ENCODE data around the gene SKP1. TPM values are rescaled to one million over a fixed set of nuclear protein-coding genes. Genes with fewer than 3 reads are reported as not detected.

The SKP1 gene
- total RNA-seq, 2 donors from 2014 or later: 206 to 236 TPM

GRCh38 chr5:134143944-134144941 is 32.5 kb downstream of the SKP1 start:
- no peaks in the 10 kb centered on the region for H3K9me3 ChIP-seq
- DNase-seq (ENCODE audit: low spot score) (no peak), ATAC-seq (ENCODE audit: insufficient number of reproducible peaks, low FRiP score, low read depth) (no peak)
- peaks cover 20% of the 10 kb centered on the region for H3K36me3 ChIP-seq
- no peaks in the 10 kb centered on the region for H3K27me3 ChIP-seq (replicated peaks; ENCODE audit: insufficient read depth)
- H3K27ac ChIP-seq: no peak overlapping the region
- H3K4me1 ChIP-seq (ENCODE audit: control insufficient read depth in 1 of 2, low read depth in 2 of 2): no peaks in the 10 kb centered on the region
- TF ChIP-seq CTCF (IDR thresholded peaks at IDR 0.05): no peak
- H3K4me3 ChIP-seq: no peak overlapping the region

- Histone ChIP-seq H3K27ac (no peak overlapping the region), H3K9me3 (no peaks in the 10 kb centered on the region), H3K27me3 (replicated peaks; ENCODE audit: insufficient read depth) (no peaks in the 10 kb centered on the region), H3K4me3 (no peak overlapping the region), H3K36me3 (peaks cover 18% of the 10 kb centered on the region), H3K4me1 (ENCODE audit: control insufficient read depth in 1 of 2, low read depth in 2 of 2) (no peaks in the 10 kb centered on the region)
- ATAC-seq (ENCODE audit: insufficient number of reproducible peaks, low FRiP score, low read depth) (no peak), DNase-seq (ENCODE audit: low spot score) (no peak)
- TF ChIP-seq CTCF (IDR thresholded peaks at IDR 0.05): no peak
Observed at GRCh38 chr5:134143431-134143830, 33.3 kb downstream of the SKP1 start.

- Histone ChIP-seq H3K4me3 (no peak overlapping the region), H3K36me3 (peaks cover 18% of the 10 kb centered on the region), H3K4me1 (ENCODE audit: control insufficient read depth in 1 of 2, low read depth in 2 of 2) (no peaks in the 10 kb centered on the region), H3K27me3 (replicated peaks; ENCODE audit: insufficient read depth) (no peaks in the 10 kb centered on the region), H3K9me3 (no peaks in the 10 kb centered on the region), H3K27ac (no peak overlapping the region)
- ATAC-seq (ENCODE audit: insufficient number of reproducible peaks, low FRiP score, low read depth) (no peak), DNase-seq (ENCODE audit: low spot score) (no peak)
- no peak for TF ChIP-seq CTCF (IDR thresholded peaks at IDR 0.05)
Observed at GRCh38 chr5:134142806-134143205, 33.9 kb downstream of the SKP1 start.

GRCh38 chr5:134142052-134142451 is 34.7 kb downstream of the SKP1 start:
- Histone ChIP-seq H3K36me3 (peaks cover 18% of the 10 kb centered on the region), H3K4me1 (ENCODE audit: control insufficient read depth in 1 of 2, low read depth in 2 of 2) (no peaks in the 10 kb centered on the region), H3K27me3 (replicated peaks; ENCODE audit: insufficient read depth) (no peaks in the 10 kb centered on the region), H3K9me3 (no peaks in the 10 kb centered on the region), H3K27ac (no peak overlapping the region), H3K4me3 (no peak overlapping the region)
- ATAC-seq (ENCODE audit: insufficient number of reproducible peaks, low FRiP score, low read depth): no peak
- DNase-seq (ENCODE audit: low spot score): no peak
- no peak for TF ChIP-seq CTCF (IDR thresholded peaks at IDR 0.05)

- Histone ChIP-seq H3K9me3 (no peaks in the 10 kb centered on the region), H3K4me3 (no peak overlapping the region), H3K4me1 (ENCODE audit: control insufficient read depth in 1 of 2, low read depth in 2 of 2) (no peaks in the 10 kb centered on the region), H3K27me3 (replicated peaks; ENCODE audit: insufficient read depth) (no peaks in the 10 kb centered on the region), H3K27ac (no peak overlapping the region), H3K36me3 (peaks cover 22% of the 10 kb centered on the region)
- no peak for TF ChIP-seq CTCF (IDR thresholded peaks at IDR 0.05)
- no peak for DNase-seq (ENCODE audit: low spot score)
- no peak for ATAC-seq (ENCODE audit: insufficient number of reproducible peaks, low FRiP score, low read depth)
Observed at GRCh38 chr5:134141331-134142050, 35.3 kb downstream of the SKP1 start.

Measured in thoracic aorta (tissue), 2 donors.